SJCRH30 (cell line): Measurements from ENCODE around the gene CPA4. TPM values are rescaled to one million over a fixed set of nuclear protein-coding genes. Genes with fewer than 3 reads are reported as not detected.

Source experiments
- DNase-seq, 2 experiments: peaks; one replicate each; pipeline ENCODE4 v3.0.0-alpha.2; 2015 to 2020
- H3K27ac ChIP-seq: fragments of 250-450 bp; sonication (Bioruptor Pico); 2 replicates; pipeline ENCODE4 v1.5.1; 2020; ENCODE audit warnings: mild to moderate bottlenecking, moderate library complexity
- H3K27me3 ChIP-seq: fragments of 250-450 bp; sonication (Bioruptor Pico); 2 replicates; pipeline ENCODE4 v1.5.1; 2020; ENCODE audit warnings: mild to moderate bottlenecking, moderate library complexity
- H3K36me3 ChIP-seq: fragments of 250-450 bp; sonication (Bioruptor Pico); 2 replicates; pipeline ENCODE4 v1.5.1; 2020; ENCODE audit warnings: mild to moderate bottlenecking, moderate library complexity
- H3K4me1 ChIP-seq: fragments of 250-450 bp; sonication (Bioruptor Pico); 2 replicates; pipeline ENCODE4 v1.5.1; 2020; ENCODE audit warnings: mild to moderate bottlenecking, moderate library complexity
- H3K4me3 ChIP-seq: fragments of 250-450 bp; sonication (Bioruptor Pico); 2 replicates; pipeline ENCODE4 v1.5.1; 2020; ENCODE audit warnings: mild to moderate bottlenecking, moderate library complexity
- H3K9me3 ChIP-seq: fragments of 250-450 bp; sonication (Bioruptor Pico); replicated peaks from 2 replicates; pipeline ENCODE4 v1.5.1; 2020; ENCODE audit warnings: mild to moderate bottlenecking, moderate library complexity
- total RNA-seq: library from RNA; depleted of rRNA; stranded (reverse); fragments of >200 nt; shearing (Covaris generic); gene quantifications from 2 replicates; pipeline ENCODE4 v1.2.3, GENCODE V29; 2014

Gene CPA4
- total RNA-seq, 1 experiment from 2014 or later = 3.2 TPM

DNA sequence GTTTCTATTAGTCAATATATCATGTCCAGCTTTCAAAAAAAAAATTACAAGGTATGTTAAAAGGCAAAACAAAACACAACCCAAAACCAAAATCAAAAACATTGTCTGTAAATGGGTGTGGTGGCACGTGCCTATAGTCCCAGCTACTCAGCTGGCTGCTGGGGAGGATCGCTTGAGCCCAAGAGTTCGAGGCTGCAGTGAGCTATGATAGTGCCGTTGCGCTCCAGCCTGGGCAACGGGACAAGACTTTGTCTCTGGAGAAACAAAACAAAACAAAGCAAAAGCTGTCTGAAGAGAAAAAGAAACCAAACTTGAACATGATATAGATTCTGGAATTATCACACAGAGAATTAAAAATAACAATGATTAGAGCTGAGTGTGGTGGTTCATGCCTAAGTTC lies 41.3 kb downstream of the CPA4 start:
- H3K9me3 ChIP-seq = peaks cover 5% of the 10 kb centered on the region; the same call in 1 of the 2 replicates
- H3K36me3 ChIP-seq = no peaks in the 10 kb centered on the region
- DNase-seq = no peak
- no peaks in the 10 kb centered on the region for H3K27me3 ChIP-seq
- no peak overlapping the region for H3K27ac ChIP-seq
- H3K4me1 ChIP-seq = peaks cover 26% of the 10 kb centered on the region
- no peak overlapping the region for H3K4me3 ChIP-seq

DNA sequence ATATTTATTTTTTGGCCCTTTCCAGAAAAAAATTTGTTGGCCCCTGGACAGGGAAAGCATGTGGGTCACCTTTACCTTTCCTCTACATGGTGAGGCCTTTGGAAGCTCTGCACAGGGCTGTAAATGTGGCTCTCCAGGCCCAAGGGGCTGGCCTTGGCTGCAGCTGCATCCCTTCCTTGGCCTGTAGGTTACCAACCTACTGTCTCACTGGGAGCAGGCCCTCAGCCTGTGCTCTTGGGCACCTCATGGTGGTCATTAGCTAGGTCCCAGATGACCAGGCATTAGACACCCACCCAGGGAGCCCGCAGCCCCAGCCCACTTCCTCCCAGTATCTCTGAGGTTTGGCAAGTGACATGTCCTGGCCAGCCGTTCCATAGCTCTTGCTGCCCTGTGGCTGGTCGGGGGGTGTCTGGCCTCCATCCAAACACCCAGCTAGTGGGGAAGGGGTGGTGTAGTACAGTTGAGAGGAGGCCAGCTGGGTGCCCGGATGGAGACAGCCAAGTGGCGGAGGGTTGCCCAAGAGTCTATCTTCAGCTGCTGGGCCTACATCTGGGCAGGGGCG lies 44.5 kb downstream of the CPA4 start:
- no peak overlapping the region for H3K4me3 ChIP-seq
- peaks cover 17% of the 10 kb centered on the region for H3K4me1 ChIP-seq
- H3K27ac ChIP-seq = no peak overlapping the region; the same call in 1 of the 2 replicates
- no peak for DNase-seq
- peaks cover 4% of the 10 kb centered on the region for H3K9me3 ChIP-seq
- H3K36me3 ChIP-seq = no peaks in the 10 kb centered on the region
- H3K27me3 ChIP-seq = no peaks in the 10 kb centered on the region

GRCh38 chr7:130338233-130338632 lies 45.3 kb downstream of the CPA4 start:
- DNase-seq = peak in 1 of 2 experiments; percentile 56
- H3K9me3 ChIP-seq = no peaks in the 10 kb centered on the region; the same call in 1 of the 2 replicates
- peaks cover 17% of the 10 kb centered on the region for H3K4me1 ChIP-seq
- no peaks in the 10 kb centered on the region for H3K36me3 ChIP-seq
- H3K27me3 ChIP-seq = no peaks in the 10 kb centered on the region
- H3K4me3 ChIP-seq = no peak overlapping the region
- peak overlapping the region; percentile 22; the same call in 1 of the 2 replicates for H3K27ac ChIP-seq

DNA sequence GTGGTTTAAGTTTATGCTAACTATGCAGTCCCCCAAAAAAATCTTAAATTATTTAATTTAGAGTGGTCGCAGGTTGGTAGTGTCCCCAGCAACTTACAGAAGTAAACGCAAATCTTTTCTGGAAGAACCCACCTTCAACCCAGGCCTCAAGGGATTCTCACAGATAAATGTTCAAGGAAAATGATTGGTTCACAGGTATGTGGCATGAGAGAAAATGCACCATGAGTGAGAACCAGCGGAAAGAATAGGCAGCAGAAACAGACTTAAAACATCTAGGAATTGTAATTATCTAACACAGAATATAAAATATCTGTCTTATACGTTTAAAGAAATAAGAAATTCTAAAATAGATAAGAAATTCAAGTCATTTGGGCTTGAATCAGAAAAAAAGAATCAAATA lies 48.9 kb downstream of the CPA4 start:
- no peak overlapping the region for H3K27ac ChIP-seq
- H3K27me3 ChIP-seq = no peaks in the 10 kb centered on the region
- peaks cover 41% of the 10 kb centered on the region for H3K4me1 ChIP-seq
- H3K9me3 ChIP-seq = peaks cover 7% of the 10 kb centered on the region
- no peak overlapping the region for H3K4me3 ChIP-seq
- DNase-seq = no peak
- H3K36me3 ChIP-seq = no peaks in the 10 kb centered on the region

DNA sequence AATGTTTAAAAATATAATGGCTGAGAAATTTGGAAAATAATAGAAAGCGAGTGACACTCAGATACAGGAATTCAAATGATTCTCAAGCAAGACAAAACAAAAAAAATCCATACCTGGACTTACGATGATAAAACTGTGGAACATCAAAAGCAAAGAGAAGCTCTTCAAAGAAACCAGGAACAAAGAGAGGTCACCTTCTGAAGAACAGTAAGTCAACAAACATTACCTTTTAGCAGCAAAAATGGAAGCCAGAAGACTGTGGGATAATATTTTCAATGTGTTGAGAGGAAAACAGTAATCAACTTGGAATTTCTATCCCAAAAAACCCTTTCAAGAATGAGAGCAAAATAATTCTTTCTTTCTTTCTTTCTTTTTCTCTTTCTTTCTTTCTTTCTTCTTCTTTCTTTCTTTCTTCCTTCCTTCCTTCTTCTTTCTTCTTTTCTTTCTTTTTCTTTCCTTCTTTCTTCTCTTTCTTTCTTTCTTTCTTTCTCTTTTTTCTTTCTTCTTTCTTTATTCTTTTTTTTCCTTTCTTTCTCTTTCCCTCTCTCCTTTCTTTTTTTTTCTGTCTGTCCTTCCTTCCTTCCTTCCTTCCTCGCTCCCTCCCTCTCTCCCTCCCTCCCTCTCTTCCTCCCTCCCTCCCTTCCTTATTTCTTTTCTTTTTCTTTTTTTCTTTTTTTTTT lies 49.9 kb downstream of the CPA4 start:
- H3K9me3 ChIP-seq = peaks cover 7% of the 10 kb centered on the region
- no peak overlapping the region for H3K27ac ChIP-seq
- peaks cover 37% of the 10 kb centered on the region for H3K4me1 ChIP-seq
- H3K4me3 ChIP-seq = no peak overlapping the region
- no peaks in the 10 kb centered on the region for H3K27me3 ChIP-seq
- DNase-seq = no peak
- H3K36me3 ChIP-seq = no peaks in the 10 kb centered on the region

- H3K4me3 ChIP-seq = peak within 1 kb of the TSS; percentile 17
- no peaks in the 10 kb centered on the region for H3K36me3 ChIP-seq
- H3K4me1 ChIP-seq = peaks cover 24% of the 10 kb centered on the region
- H3K27me3 ChIP-seq = no peaks in the 10 kb centered on the region
- peak within 1 kb of the TSS; percentile 84 for H3K27ac ChIP-seq
- H3K9me3 ChIP-seq = peaks cover 7% of the 10 kb centered on the region
- DNase-seq = no peak
Measured at GRCh38 chr7:130344271-130344866, 51.4 kb downstream of the CPA4 start, which contains the start of gene CPA5. CPA5 (plus strand) TSS chr7:130344816; CDS start chr7:130346486, 1,670 bp downstream.

DNA sequence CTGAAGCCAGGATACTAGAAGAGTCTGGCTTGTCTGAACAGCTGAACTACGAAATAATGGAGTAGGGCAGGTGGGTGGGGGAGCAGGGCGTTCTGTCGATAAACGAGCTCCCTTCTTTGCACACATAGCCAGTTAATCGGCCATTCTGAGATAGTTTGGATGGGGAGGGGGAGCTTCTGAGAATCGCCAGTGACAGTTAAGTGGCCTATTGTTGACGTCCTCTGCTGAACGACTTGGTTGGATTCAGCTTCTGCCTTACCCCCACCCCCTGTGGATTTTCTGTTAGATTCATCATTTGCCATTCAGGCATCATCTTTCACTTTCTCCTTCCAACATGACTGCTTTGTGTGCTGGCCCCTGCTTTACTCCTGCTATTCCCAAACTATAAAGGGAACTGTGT lies 52.2 kb downstream of the CPA4 start:
- H3K4me3 ChIP-seq = peak overlapping the region; percentile 17
- H3K36me3 ChIP-seq = no peaks in the 10 kb centered on the region
- H3K27me3 ChIP-seq = no peaks in the 10 kb centered on the region
- peak overlapping the region; percentile 84 for H3K27ac ChIP-seq
- H3K9me3 ChIP-seq = peaks cover 7% of the 10 kb centered on the region
- peak; percentile 89 to 96 for DNase-seq
- peaks cover 29% of the 10 kb centered on the region for H3K4me1 ChIP-seq

DNA sequence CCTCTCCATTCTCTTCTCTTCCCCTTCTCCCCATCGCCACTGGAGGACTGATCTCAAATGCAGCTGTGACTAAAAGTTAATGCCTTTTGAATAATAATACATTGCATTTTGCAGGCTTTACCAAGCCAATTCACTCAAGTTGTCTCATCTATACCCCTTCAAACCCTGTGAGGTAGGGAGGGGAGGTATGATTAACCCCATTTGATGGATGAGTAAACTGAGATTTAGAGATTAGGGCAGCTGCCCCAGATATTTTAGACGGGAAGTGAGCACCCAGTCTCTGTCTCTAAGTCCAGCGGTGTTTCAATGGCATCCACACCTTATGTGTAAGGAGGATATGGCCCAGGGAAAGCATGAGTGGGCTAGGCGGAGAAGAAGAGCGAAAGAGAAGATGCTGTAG lies 52.8 kb downstream of the CPA4 start:
- Histone ChIP-seq H3K4me3 (peak overlapping the region; percentile 17), H3K36me3 (no peaks in the 10 kb centered on the region), H3K27ac (peak overlapping the region; percentile 84), H3K9me3 (peaks cover 7% of the 10 kb centered on the region), H3K4me1 (peaks cover 29% of the 10 kb centered on the region), H3K27me3 (no peaks in the 10 kb centered on the region)
- DNase-seq = no peak

DNA sequence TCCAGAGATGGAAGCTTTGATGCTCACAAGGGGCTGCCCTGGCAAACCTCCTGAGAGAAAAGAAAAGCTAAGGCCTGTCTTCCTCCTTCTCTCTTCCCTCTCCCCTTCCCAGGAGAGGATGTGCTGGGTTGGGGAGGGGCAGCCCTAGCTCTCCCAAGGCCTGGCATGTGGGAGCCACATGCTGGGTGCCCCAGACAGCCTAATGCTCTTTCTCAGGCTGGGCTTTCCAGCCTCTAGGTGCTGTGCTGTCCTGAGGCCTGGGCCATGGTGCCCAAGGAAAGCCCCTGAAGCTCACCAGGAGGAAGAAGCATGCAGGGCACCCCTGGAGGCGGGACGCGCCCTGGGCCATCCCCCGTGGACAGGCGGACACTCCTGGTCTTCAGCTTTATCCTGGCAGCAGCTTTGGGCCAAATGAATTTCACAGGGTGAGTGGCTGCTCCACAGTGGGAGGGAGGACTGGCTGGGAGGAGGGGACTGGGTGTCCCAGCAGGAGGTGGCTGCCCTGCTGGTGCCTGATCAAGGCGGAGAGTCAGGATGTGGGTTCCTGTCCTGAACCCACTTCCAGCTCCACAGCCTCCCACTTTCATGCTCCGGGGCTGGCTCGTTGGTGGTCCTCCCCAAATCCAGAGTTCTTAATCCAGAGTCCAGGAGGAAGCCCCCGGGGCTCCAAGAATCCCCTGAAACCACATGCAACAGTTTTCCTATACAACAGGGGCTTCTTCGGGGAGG lies 53.4 kb downstream of the CPA4 start:
- no peaks in the 10 kb centered on the region for H3K27me3 ChIP-seq
- no peaks in the 10 kb centered on the region for H3K36me3 ChIP-seq
- H3K4me1 ChIP-seq = peaks cover 32% of the 10 kb centered on the region
- H3K9me3 ChIP-seq = peaks cover 7% of the 10 kb centered on the region
- peak overlapping the region; percentile 84 for H3K27ac ChIP-seq
- DNase-seq = peak; percentile 31 to 43
- no peak overlapping the region for H3K4me3 ChIP-seq

- no peak for DNase-seq
- Histone ChIP-seq H3K9me3 (peaks cover 7% of the 10 kb centered on the region), H3K36me3 (no peaks in the 10 kb centered on the region), H3K4me1 (peaks cover 38% of the 10 kb centered on the region), H3K4me3 (no peak overlapping the region), H3K27ac (no peak overlapping the region), H3K27me3 (no peaks in the 10 kb centered on the region)
Measured at GRCh38 chr7:130346941-130347340, 54.0 kb downstream of the CPA4 start.

DNA sequence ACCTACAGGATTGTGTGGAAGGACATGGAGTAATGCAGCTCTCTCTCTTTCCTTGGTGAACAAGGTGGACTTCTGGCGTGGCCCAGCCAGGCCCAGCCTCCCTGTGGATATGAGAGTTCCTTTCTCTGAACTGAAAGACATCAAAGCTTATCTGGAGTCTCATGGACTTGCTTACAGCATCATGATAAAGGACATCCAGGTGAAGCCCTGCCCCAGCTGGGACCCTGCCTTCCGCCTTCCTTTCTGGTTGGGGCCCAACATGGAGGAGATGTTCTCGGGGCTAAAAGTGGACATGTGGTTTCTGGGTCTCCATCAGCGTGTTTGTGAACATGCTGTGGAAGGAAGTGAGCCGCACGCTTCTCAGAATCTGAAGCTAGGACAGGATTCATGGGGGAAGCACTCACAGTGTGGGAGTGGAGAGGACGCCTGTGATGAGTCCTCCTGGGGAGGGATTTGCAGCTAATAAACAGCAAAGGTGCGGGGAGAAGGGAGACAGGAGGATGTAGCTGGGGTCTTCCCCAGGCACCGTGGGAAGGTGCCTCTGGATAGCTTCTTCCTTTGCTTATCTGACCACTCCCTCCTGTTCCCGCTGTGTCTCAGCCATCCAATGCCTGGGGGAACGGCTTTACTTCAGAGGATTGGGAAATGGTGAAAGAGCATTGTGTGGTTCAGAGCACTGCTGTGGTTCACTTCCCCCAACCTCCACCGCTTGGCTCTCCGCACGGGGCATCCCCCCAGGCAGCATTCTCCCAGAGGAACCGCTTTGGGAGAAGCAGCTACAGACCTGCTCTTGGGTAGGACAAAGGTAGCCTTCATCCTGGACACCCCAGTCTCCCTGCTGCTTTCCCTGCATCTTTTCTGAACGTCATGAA lies 57.2 kb downstream of the CPA4 start:
- Histone ChIP-seq H3K27ac (peak overlapping the region; percentile 91), H3K27me3 (no peaks in the 10 kb centered on the region), H3K9me3 (no peaks in the 10 kb centered on the region), H3K4me3 (peak overlapping the region; percentile 38), H3K4me1 (peaks cover 41% of the 10 kb centered on the region), H3K36me3 (no peaks in the 10 kb centered on the region)
- peak; percentile 88 to 95 for DNase-seq

- peak; percentile 93 to 97 for DNase-seq
- H3K4me3 ChIP-seq = peak overlapping the region; percentile 38
- H3K9me3 ChIP-seq = no peaks in the 10 kb centered on the region
- H3K27me3 ChIP-seq = no peaks in the 10 kb centered on the region
- H3K4me1 ChIP-seq = peaks cover 40% of the 10 kb centered on the region
- no peaks in the 10 kb centered on the region for H3K36me3 ChIP-seq
- peak overlapping the region; percentile 91 for H3K27ac ChIP-seq
Measured at GRCh38 chr7:130350945-130351790, 58.2 kb downstream of the CPA4 start.

DNA sequence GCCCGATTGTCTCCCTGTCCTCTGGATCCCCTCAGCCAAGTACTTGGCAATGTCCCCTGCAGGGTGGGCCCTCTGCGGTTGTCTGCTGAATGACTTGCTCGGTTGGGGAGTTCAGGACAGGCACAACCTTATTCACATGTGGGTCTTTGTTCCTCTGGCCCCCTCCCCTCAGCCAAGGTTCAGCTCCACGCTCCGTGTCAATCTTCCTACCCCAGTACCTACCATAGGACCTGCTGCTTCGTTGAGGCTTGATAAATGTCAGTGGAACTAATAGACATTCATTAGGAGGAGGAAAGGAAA lies 58.8 kb downstream of the CPA4 start:
- Histone ChIP-seq H3K9me3 (no peaks in the 10 kb centered on the region), H3K4me3 (peak overlapping the region; percentile 38), H3K27me3 (no peaks in the 10 kb centered on the region), H3K36me3 (no peaks in the 10 kb centered on the region), H3K27ac (peak overlapping the region; percentile 91), H3K4me1 (peaks cover 42% of the 10 kb centered on the region)
- DNase-seq = no peak
